Small intestine (tissue), 16 donors: Measurements from ENCODE around the gene CTH. TPM values are rescaled to one million over a fixed set of nuclear protein-coding genes. Genes with fewer than 3 reads are reported as not detected.
"Not testable (repeated sequence)": the region's sequence is repeated elsewhere in the genome, so short reads cannot be mapped to it uniquely, and the experiment has no call there.

Experiments used
- DNase-seq, 2 donors: peaks; one replicate each; pipeline versions ENCODE4 v3.0.0 to v3.0.0-alpha.2; 2013
- FAIRE-seq: peaks from 2 replicates; lab custom pipeline; 2012; peaks lifted over from hg19 to GRCh38; lab: Jason Lieb, UNC
- H3K27ac ChIP-seq, 3 donors: one replicate each; pipeline ENCODE4 v1.5.1; 2013; ENCODE audit warnings: low read length in 2 of 3, mild to moderate bottlenecking in 2 of 3, control low read depth in 1 of 3, inconsistent platforms in 1 of 3, low read depth in 1 of 3, moderate library complexity in 1 of 3
- H3K27me3 ChIP-seq, 3 donors: one replicate each; pipeline ENCODE4 v1.6.1; 2013; ENCODE audit warnings: low read length in 3 of 3, inconsistent platforms in 1 of 3; ENCODE audit not compliant: control insufficient read depth in 3 of 3, insufficient read depth in 3 of 3
- H3K36me3 ChIP-seq, 3 donors: one replicate each; pipeline ENCODE4 v1.6.1; 2013; ENCODE audit warnings: low read length in 3 of 3, inconsistent platforms in 1 of 3, low read depth in 1 of 3, mild to moderate bottlenecking in 1 of 3, moderate library complexity in 1 of 3; ENCODE audit not compliant: control insufficient read depth in 3 of 3, insufficient read depth in 2 of 3
- H3K4me1 ChIP-seq, 3 donors: one replicate each; pipeline ENCODE4 v1.6.1; 2013; ENCODE audit warnings: low read length in 2 of 3, inconsistent platforms in 1 of 3, low read depth in 1 of 3, mild to moderate bottlenecking in 1 of 3, moderate library complexity in 1 of 3; ENCODE audit not compliant: control insufficient read depth in 3 of 3, insufficient read depth in 2 of 3
- H3K4me3 ChIP-seq, 3 donors: one replicate each; pipeline ENCODE4 v1.5.1; 2013; ENCODE audit warnings: low read length in 3 of 3, control low read depth in 1 of 3, inconsistent platforms in 1 of 3, low read depth in 1 of 3, mild to moderate bottlenecking in 1 of 3, moderate library complexity in 1 of 3
- H3K9me3 ChIP-seq, 2 donors: one replicate each; pipeline ENCODE4 v1.6.1; 2013; ENCODE audit warnings: low read depth in 1 of 2, low read length in 1 of 2; ENCODE audit not compliant: control insufficient read depth in 2 of 2, insufficient read depth in 1 of 2
- WGBS, 3 donors: extraction: QIAGEN DNeasy Blood & Tissue Kit; methylation state at CpG; one replicate each; pipeline ENCODE4 v1.1.7; 2013; 5-methylcytosine and 5-hydroxymethylcytosine counted together
- long read RNA-seq, 10 donors: transcript quantifications; one replicate each; lab custom pipeline, GENCODE V29; 2026
- polyA plus RNA-seq, 4 donors: library from polyadenylated mRNA; stranded (reverse) in 3 of 4; unstranded in 1 of 4; fragments of 200-250 nt in 3 of 4; fragments of 120-200 nt in 1 of 4; gene quantifications; one replicate each; pipeline versions ENCODE4 v1.2.1 to v1.2.3, GENCODE V29; 2013
- donor health status: healthy with polysubstance abuse.
- donor health status: control.
- donor health status: control.
- donor health status: Bipolar disorder and iron deficiency.
- donor health status: healthy.

The CTH gene
- polyA plus RNA-seq = 10 to 100 TPM in 2 of 4 donors, 1 to 10 TPM in 2; 3.8 to 26.5 (median 8.7) TPM
- long read RNA-seq, donor 1 = 0 reads
- long read RNA-seq, donor 2, partial matches to known transcripts = 0 of 1 reads
- long read RNA-seq, donor 2, other reads (novel, unspliced or antisense) = 0 of 1 reads
- long read RNA-seq, donor 3, partial matches to known transcripts = 0 of 1 reads
- long read RNA-seq, donor 3, other reads (novel, unspliced or antisense) = 0 of 1 reads
- long read RNA-seq, donor 4 = 0 reads
- long read RNA-seq, donor 5 = 0 reads
- long read RNA-seq, donor 6, partial matches to known transcripts = 0 of 4 reads
- long read RNA-seq, donor 6, other reads (novel, unspliced or antisense) = 0 of 4 reads
- long read RNA-seq, donor 7 = 0 reads
- long read RNA-seq, donor 8 = 0 reads
- long read RNA-seq, donor 9 = 0 reads
- long read RNA-seq, donor 10 = 0 reads

GRCh38 chr1:70410604-70411359 is at the start of gene CTH:
Gene CTH (plus strand): TSS chr1:70411268. CDS start chr1:70411416, 148 bp downstream.
- Histone ChIP-seq H3K36me3 (no peaks in the 10 kb centered on the region), H3K4me1 (peaks cover 0 to 4% (median 0%) of the 10 kb centered on the region in 3 donors), H3K27ac (peak within 1 kb of the TSS; percentile 95 to 98 (median 98)), H3K27me3 (no peaks in the 10 kb centered on the region), H3K9me3 (no peaks in the 10 kb centered on the region), H3K4me3 (peak within 1 kb of the TSS; percentile 58 to 72 (median 71))
- peak; percentile 98 to 99 for DNase-seq
- WGBS, 3 donors = 0% methylated on average over 47 to 48 of the region's 48 CpGs
- no peak for FAIRE-seq

- H3K27me3 ChIP-seq = no peaks in the 10 kb centered on the region
- no peaks in the 10 kb centered on the region for H3K36me3 ChIP-seq
- 54 to 63% (median 62%) methylated on average over 3 of the region's 3 CpGs for WGBS, 3 donors
- no peak for DNase-seq
- no peak overlapping the region for H3K4me3 ChIP-seq
- no peaks in the 10 kb centered on the region for H3K4me1 ChIP-seq
- no peak overlapping the region for H3K27ac ChIP-seq
- H3K9me3 ChIP-seq = no peaks in the 10 kb centered on the region
- FAIRE-seq = no peak
Measured at GRCh38 chr1:70361727-70362398, 49.2 kb upstream of the CTH start.

- no peaks in the 10 kb centered on the region for H3K4me1 ChIP-seq
- H3K9me3 ChIP-seq = no peaks in the 10 kb centered on the region
- FAIRE-seq = no peak
- DNase-seq = no peak
- 74 to 80% (median 80%) methylated on average over 3 of the region's 3 CpGs for WGBS, 3 donors
- no peaks in the 10 kb centered on the region for H3K36me3 ChIP-seq
- no peak overlapping the region for H3K4me3 ChIP-seq
- no peak overlapping the region for H3K27ac ChIP-seq
- H3K27me3 ChIP-seq = no peaks in the 10 kb centered on the region
Measured at GRCh38 chr1:70364439-70364838, 46.6 kb upstream of the CTH start.

- H3K4me3 ChIP-seq = not testable (repeated sequence)
Measured at GRCh38 chr1:70366425-70366952, 44.6 kb upstream of the CTH start.

GRCh38 chr1:70366997-70367396 is 44.1 kb upstream of the CTH start:
- not testable (repeated sequence) for H3K27ac ChIP-seq, FAIRE-seq, H3K4me3 ChIP-seq, H3K4me1 ChIP-seq, H3K9me3 ChIP-seq, H3K36me3 ChIP-seq, H3K27me3 ChIP-seq
- DNase-seq = peak in 1 of 2 donors; percentile 65
- 69 to 84% (median 73%) methylated on average over 3 of the region's 3 CpGs for WGBS, 3 donors

More at GRCh38 chr1:70366425-70366952, 44.6 kb upstream of the CTH start:
- FAIRE-seq, H3K27ac ChIP-seq, H3K36me3 ChIP-seq, H3K27me3 ChIP-seq, DNase-seq, H3K9me3 ChIP-seq, H3K4me1 ChIP-seq: not testable (repeated sequence)
- WGBS, 3 donors = 85 to 93% (median 89%) methylated on average over 4 of the region's 4 CpGs

GRCh38 chr1:70367397-70367796 is 43.7 kb upstream of the CTH start:
- H3K4me3 ChIP-seq, H3K4me1 ChIP-seq, H3K27me3 ChIP-seq, FAIRE-seq, DNase-seq, H3K36me3 ChIP-seq, H3K27ac ChIP-seq, H3K9me3 ChIP-seq: not testable (repeated sequence)
- WGBS, 3 donors = 77 to 83% (median 79%) methylated on average over 5 of the region's 5 CpGs

- not testable (repeated sequence) for H3K27ac ChIP-seq, H3K9me3 ChIP-seq, H3K27me3 ChIP-seq, H3K36me3 ChIP-seq, H3K4me3 ChIP-seq, DNase-seq, H3K4me1 ChIP-seq, FAIRE-seq
- WGBS, 3 donors = 84 to 91% (median 91%) methylated on average over 3 of the region's 3 CpGs
Measured at GRCh38 chr1:70371586-70371985, 39.5 kb upstream of the CTH start.

- no peak for FAIRE-seq
- Histone ChIP-seq H3K4me3 (no peak overlapping the region), H3K27me3 (no peaks in the 10 kb centered on the region), H3K4me1 (no peaks in the 10 kb centered on the region), H3K9me3 (no peaks in the 10 kb centered on the region), H3K36me3 (no peaks in the 10 kb centered on the region), H3K27ac (no peak overlapping the region)
- WGBS, 3 donors = 69 to 80% (median 78%) methylated on average over 4 of the region's 4 CpGs
- DNase-seq = no peak
Measured at GRCh38 chr1:70372426-70372825, 38.6 kb upstream of the CTH start.
